SU-DHL-6 (cell line): ENCODE data around the gene ACP4.

Source experiments
- EZH2phosphoT487 ChIP-seq: fragments of 200-600 bp; sonication (generic), shearing (Covaris generic); conservative IDR thresholded peaks from 2 replicates; pipeline ENCODE4 v1.6.1; 2018; ENCODE audit warnings: mild to moderate bottlenecking, antibody characterized with exemption, low read length, moderate library complexity, mixed read lengths
- TF ChIP-seq, protein P1 (sequence below): fragments of 200-600 bp; sonication (generic); IDR thresholded peaks from one replicate; pipeline ENCODE4 v1.5.1; 2017; ENCODE audit warnings: antibody characterized with exemption, mild to moderate bottlenecking, low read length, moderate library complexity; ENCODE audit not compliant: insufficient read depth, poor library complexity, severe bottlenecking

DNA sequence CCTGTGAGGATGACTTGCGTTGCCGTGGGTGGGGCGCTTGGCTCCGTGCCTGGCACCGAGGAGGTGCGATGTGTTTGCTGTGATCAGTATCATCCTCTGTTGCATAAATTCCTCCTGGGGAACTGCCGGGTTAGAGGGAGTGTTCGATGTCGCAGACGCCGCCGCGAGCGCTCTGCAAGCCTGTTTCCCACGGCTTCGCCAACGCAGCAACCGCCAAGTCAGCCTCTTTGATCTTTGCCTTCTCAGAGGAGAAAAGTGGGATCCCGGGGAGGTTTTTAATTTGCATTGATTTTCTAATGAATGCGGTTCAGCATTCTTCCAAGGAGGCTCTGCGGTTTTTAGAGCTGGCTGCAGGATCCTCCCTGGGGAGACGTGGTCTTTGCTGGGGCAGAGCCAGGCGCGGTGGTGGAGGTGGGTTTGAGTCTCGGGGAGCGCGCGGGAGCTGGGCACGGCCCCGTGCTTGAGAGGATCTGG lies 12.3 kb upstream of the ACP4 start:
- TF ChIP-seq, protein P1, sequence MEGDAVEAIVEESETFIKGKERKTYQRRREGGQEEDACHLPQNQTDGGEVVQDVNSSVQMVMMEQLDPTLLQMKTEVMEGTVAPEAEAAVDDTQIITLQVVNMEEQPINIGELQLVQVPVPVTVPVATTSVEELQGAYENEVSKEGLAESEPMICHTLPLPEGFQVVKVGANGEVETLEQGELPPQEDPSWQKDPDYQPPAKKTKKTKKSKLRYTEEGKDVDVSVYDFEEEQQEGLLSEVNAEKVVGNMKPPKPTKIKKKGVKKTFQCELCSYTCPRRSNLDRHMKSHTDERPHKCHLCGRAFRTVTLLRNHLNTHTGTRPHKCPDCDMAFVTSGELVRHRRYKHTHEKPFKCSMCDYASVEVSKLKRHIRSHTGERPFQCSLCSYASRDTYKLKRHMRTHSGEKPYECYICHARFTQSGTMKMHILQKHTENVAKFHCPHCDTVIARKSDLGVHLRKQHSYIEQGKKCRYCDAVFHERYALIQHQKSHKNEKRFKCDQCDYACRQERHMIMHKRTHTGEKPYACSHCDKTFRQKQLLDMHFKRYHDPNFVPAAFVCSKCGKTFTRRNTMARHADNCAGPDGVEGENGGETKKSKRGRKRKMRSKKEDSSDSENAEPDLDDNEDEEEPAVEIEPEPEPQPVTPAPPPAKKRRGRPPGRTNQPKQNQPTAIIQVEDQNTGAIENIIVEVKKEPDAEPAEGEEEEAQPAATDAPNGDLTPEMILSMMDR: no peak
- TF ChIP-seq EZH2phosphoT487: no peak
